ENCODE results near the gene NDUFV3.

DNA sequence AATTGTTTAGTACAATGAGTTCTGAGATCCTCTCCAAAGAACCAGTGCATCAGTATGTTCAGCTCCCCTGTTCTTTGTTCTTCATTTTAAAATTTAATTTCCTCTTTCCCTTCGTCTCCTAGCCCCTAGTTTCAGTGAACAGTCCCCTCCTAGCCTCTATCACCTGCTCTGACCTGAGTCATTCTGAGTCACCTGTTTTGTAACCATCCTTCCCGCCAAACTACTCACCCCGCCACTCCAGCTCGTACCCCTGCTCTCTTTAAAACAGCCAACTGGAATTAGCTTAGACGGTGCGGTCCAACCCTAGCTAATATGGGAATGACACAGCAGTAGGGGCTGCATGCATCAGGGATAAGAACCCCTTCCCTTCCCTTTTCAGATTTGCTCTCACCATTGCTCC, 49.1 kb downstream of the NDUFV3 start:
- TF ChIP-seq POLR2A (IDR thresholded peaks at IDR 0.05) (no peak), CTCF (IDR thresholded peaks at IDR 0.05) (no peak), POLR2AphosphoS5 (IDR thresholded peaks at IDR 0.05) (no peak)

Data from gastroesophageal sphincter (tissue), 3 donors.